C4-2B (cell line): Measurements from ENCODE around the gene SIVA1.

ENCODE experiments used
- H3K27ac ChIP-seq: fragments of 450-650 bp; 2 replicates; pipeline ENCODE4 v1.5.1; 2017
- CTCF ChIP-seq: fragments of 450-650 bp; conservative IDR thresholded peaks from 2 replicates; pipeline ENCODE4 v1.5.1; 2017; ENCODE audit warnings: mild to moderate bottlenecking
- ZFX ChIP-seq: fragments of 450-650 bp; IDR thresholded peaks from 2 replicates; pipeline ENCODE4 v1.6.1; 2017

The SIVA1 gene

GRCh38 chr14:104751539-104752422 is 1.2 kb upstream of the SIVA1 start:
- no peak for TF ChIP-seq ZFX
- TF ChIP-seq CTCF = no peak

DNA sequence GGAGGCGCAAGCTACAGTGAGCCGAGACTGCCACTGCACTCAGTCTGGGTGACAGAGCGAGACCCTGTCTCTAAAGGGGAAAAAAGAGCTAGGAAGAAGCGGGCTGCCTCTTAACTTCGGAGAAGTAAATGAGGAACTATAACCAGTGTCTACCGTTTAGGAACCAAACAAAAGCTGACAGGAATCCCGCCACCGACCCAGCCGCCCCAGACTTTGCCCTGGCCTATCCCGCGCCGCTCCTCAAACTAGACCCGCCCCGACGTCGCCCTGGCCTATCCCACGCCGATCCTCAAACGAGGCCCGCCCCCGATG is 568 bp upstream of the SIVA1 start:
- H3K27ac ChIP-seq = peak overlapping the region; percentile 94

More at GRCh38 chr14:104751539-104752422, 1.2 kb upstream of the SIVA1 start:
- H3K27ac ChIP-seq = peak overlapping the region; percentile 94

DNA sequence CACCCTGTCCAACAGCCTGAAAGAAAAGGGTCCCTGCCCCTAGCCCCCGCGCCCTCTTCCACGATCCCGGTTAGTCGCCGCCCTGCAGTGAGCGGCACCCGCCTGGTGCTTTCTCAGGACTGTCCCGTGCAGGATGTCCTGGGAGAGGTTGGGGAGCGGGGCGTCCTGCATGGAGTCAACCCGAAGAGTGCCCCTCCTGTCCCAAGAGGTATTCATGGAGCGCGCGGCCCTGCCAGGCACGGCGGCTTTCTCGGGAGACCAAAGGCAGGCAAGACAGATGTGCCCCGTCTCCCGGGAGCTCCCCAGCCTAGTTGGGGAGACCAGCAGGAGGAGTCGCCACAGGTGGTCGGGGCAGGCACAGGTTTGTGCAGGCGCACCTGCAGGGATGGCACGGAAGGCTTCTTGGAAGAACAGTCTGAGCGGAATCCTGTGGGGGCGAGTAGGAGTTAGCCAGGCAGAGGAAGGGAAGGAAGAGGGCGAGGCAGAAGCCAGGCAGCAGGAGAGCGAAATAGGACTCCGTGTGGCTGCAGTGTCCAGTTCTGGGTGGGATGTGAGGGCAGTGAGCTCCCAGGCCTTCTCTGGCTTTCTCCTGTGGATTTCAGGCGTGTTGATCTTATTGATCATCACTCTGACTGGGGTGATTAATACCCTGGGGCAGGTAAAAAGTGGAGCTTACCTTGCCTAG is 723 bp downstream of the SIVA1 start:
- peak overlapping the region; percentile 94 for H3K27ac ChIP-seq
- TF ChIP-seq CTCF = no peak
- TF ChIP-seq ZFX = peak; percentile 33; the same call in 1 of the 2 replicates

More for the DNA sequence above, 568 bp upstream of the SIVA1 start:
- no peak for TF ChIP-seq ZFX

DNA sequence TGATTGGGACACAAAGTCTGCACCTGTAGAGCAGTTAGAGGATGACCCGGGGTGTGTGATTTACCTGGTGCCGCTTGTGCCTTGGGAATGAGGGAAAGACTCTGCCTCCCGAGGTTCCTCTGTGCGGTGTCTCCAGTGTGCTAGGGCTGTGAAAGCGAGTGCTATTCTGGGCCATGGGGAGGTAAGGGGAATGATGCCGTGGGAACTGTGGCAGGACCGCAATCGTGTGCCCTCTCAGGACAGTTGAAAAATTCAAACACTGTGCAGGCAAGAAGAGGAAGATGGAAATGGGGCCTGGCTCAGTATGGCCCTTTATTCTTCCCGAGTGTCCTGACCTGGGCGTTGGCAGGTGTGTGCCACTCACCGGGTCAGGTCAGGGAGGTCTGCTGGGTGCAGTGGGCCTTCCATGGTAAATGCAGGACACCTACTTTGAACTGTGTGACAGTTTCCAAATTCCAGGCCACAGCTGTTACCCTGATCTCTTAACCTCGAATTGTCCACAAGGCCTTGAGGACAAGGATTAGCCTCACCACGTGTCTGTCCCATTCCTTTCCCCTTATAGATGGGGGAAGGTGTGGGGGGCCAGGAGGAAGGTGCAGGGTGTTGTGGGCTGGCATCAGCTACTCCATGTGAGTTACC is 1.4 kb downstream of the SIVA1 start:
- peak overlapping the region; percentile 94 for H3K27ac ChIP-seq
- TF ChIP-seq ZFX (no peak), CTCF (no peak)

GRCh38 chr14:104755621-104756020 is 2.7 kb downstream of the SIVA1 start:
- TF ChIP-seq ZFX = no peak
- no peak for TF ChIP-seq CTCF
- H3K27ac ChIP-seq = no peak overlapping the region

DNA sequence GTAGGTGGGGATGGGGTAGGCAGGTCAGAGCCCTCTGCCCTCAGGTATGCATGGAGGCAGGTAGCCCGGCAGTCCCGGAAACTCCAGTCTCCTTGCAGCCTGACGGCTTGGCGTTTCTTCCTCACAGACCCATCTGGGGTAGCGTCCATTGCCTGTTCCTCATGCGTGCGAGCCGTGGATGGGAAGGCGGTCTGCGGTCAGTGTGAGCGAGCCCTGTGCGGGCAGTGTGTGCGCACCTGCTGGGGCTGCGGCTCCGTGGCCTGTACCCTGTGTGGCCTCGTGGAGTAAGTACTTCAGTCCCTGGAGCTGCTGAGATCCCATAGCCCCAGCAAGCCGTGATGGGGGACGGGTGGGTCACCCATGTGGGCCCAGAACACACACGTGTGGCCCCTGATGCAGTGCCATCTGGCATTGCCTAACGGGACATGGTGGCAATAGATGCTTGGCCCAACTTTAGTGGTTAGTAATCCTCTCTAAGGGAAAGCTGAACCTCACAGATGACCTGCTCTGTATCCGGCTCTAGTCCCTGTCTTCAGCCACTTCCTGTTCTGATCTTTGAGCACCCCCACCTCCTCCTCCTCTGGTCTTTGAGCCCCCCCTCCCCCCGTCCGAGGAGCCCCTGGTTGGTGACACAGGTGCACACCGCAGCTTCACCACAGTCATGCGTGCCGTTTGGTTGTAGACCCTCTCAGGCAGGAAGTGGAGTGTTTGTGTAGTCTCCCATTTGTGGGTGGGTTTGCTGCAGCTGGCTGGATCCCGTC is 3.7 kb downstream of the SIVA1 start:
- TF ChIP-seq CTCF (no peak), ZFX (no peak)
- no peak overlapping the region for H3K27ac ChIP-seq

GRCh38 chr14:104757238-104757585 is 4.3 kb downstream of the SIVA1 start:
- no peak overlapping the region for H3K27ac ChIP-seq
- TF ChIP-seq ZFX (no peak), CTCF (no peak)
